Hepatocyte (in vitro differentiated cells): ENCODE results near the gene SETD4.

Experiments
- CTCF ChIP-seq: fragments of 200-600 bp; sonication (generic); IDR thresholded peaks from 2 replicates; pipeline ENCODE4 v1.5.1; 2016; ENCODE audit warnings: antibody characterized with exemption, mild to moderate bottlenecking; ENCODE audit not compliant: poor library complexity
- EZH2 ChIP-seq: fragments of 200-600 bp; sonication (generic); IDR thresholded peaks from 2 replicates; pipeline ENCODE4 v1.6.1; 2016; ENCODE audit warnings: antibody characterized with exemption, mild to moderate bottlenecking, borderline replicate concordance

- TF ChIP-seq CTCF (no peak), EZH2 (no peak)
These were observed 16.7 kb upstream of the SETD4 start for GRCh38 chr21:36076878-36077655.
